Activated B cell treated with CpG ODN at 0.5 μM for 24 hours (primary cell): ENCODE data around the gene UBE2E2. TPM values are rescaled to one million over a fixed set of nuclear protein-coding genes. Genes with fewer than 3 reads are reported as not detected.

Experiments
- ATAC-seq: fragments of 200-7000 bp; cut with Tn5 transposase; one replicate; pipeline ENCODE4 v1.10.0; 2021; ENCODE audit warnings: low read depth, mild to moderate bottlenecking, moderate library complexity
- CTCF ChIA-PET: fragments of 350-600 bp; sonication (Branson Sonifier 250); formaldehyde crosslinking; loops from one replicate; lab custom pipeline; 2021; ENCODE audit warnings: antibody characterized with exemption; lab: Charles Lee
- POLR2A ChIA-PET: fragments of 350-600 bp; sonication (Branson Sonifier 250); formaldehyde crosslinking; loops from one replicate; lab custom pipeline; 2021; ENCODE audit warnings: antibody characterized with exemption; lab: Charles Lee
- DNase-seq: peaks from one replicate; pipeline ENCODE4 v3.0.0; 2022
- H3K27ac Mint-ChIP-seq: one replicate; pipeline ENCODE4 v1.8.0; 2020; ENCODE audit warnings: mixed read lengths
- H3K27me3 Mint-ChIP-seq: one replicate; pipeline ENCODE4 v1.8.0; 2021; ENCODE audit warnings: mixed read lengths
- H3K36me3 Mint-ChIP-seq: one replicate; pipeline ENCODE4 v1.8.0; 2021; ENCODE audit warnings: low read depth, mixed read lengths
- H3K4me1 Mint-ChIP-seq: one replicate; pipeline ENCODE4 v1.8.0; 2021; ENCODE audit warnings: mixed read lengths
- H3K4me3 Mint-ChIP-seq: one replicate; pipeline ENCODE4 v1.8.0; 2020; ENCODE audit warnings: mild to moderate bottlenecking, mixed read lengths
- H3K9me3 Mint-ChIP-seq: one replicate; pipeline ENCODE4 v1.8.0; 2020; ENCODE audit warnings: mixed read lengths
- CTCF ChIP-seq: fragments of 200-600 bp; IDR thresholded peaks from one replicate; pipeline ENCODE4 v1.8.0; 2022; ENCODE audit warnings: antibody characterized with exemption, mild to moderate bottlenecking
- intact Hi-C: fragments of 100-400 bp; cut with micrococcal nuclease; formaldehyde crosslinking; loops from one replicate; pipeline ENCODE4 v1.15.1; 2024
- total RNA-seq: library from RNA; stranded (reverse); gene quantifications from 2 replicates; pipeline ENCODE4 v1.2.3, GENCODE V29; 2022

The UBE2E2 gene
- total RNA-seq, 1 donor from 2014 or later = 48.5 TPM

DNA sequence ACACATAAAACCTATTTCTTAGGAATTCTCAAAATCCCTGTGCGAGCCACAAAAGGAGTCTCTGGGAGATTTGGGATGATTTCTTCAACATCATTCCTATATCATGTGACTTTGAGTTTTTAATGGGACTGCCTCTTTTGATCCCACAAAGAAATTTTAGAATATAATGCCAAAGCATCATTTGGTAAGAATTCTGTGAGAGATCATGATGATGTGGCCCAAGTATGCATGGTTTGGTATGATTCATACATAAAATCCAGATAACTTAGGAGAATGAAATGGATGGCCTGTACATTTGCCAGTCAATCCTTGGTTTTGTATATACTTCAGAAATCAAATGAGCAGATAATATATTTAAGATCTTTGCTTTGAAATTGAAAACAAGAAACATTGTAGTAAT is 61.3 kb downstream of the UBE2E2 start:
- no peak overlapping the region for H3K4me3 Mint-ChIP-seq
- intact Hi-C loops = no loop called here
- peaks cover 6% of the 10 kb centered on the region for H3K36me3 Mint-ChIP-seq
- CTCF ChIA-PET = no interaction called here
- H3K27ac Mint-ChIP-seq = no peak overlapping the region
- ATAC-seq (no peak), DNase-seq (no peak)
- no peaks in the 10 kb centered on the region for H3K27me3 Mint-ChIP-seq
- POLR2A ChIA-PET = no interaction called here
- no peak for TF ChIP-seq CTCF
- H3K4me1 Mint-ChIP-seq = peaks cover 22% of the 10 kb centered on the region
- peaks cover 5% of the 10 kb centered on the region for H3K9me3 Mint-ChIP-seq

GRCh38 chr3:23270423-23270822 is 67.3 kb downstream of the UBE2E2 start:
- ChIA-PET POLR2A (no interaction called here), CTCF (no interaction called here)
- Mint-ChIP-seq H3K36me3 (peaks cover 12% of the 10 kb centered on the region), H3K27ac (no peak overlapping the region), H3K4me3 (no peak overlapping the region), H3K27me3 (no peaks in the 10 kb centered on the region), H3K4me1 (peaks cover 44% of the 10 kb centered on the region), H3K9me3 (peaks cover 4% of the 10 kb centered on the region)
- intact Hi-C loops = no loop called here
- no peak for ATAC-seq
- no peak for TF ChIP-seq CTCF
- no peak for DNase-seq

- H3K27ac Mint-ChIP-seq = no peak overlapping the region
Measured at GRCh38 chr3:23271876-23272741, 69.0 kb downstream of the UBE2E2 start.

DNA sequence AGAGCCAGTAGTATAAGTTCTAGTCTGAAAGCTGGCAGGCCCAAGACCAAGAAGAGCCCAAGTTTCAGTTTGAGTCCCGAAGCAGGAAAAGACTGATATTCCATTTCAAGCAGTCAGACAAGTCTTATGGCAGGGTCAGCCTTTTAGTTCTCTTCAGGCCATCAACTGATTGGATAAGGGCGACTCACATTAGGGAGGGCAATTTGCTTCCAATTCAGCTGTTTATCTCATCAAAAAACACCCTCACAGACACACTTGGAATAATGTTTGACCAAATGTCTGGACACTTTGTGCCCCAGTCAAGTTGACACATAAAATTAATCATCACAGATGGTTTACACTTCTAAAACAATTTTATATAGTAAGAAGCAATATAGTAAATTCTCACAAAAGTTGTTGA is 69.7 kb downstream of the UBE2E2 start:
- no peak overlapping the region for H3K4me3 Mint-ChIP-seq
- POLR2A ChIA-PET = no interaction called here
- intact Hi-C loops = no loop called here
- DNase-seq (no peak), ATAC-seq (no peak)
- peaks cover 4% of the 10 kb centered on the region for H3K9me3 Mint-ChIP-seq
- no peaks in the 10 kb centered on the region for H3K27me3 Mint-ChIP-seq
- no peak for TF ChIP-seq CTCF
- H3K36me3 Mint-ChIP-seq = peaks cover 10% of the 10 kb centered on the region
- H3K27ac Mint-ChIP-seq = no peak overlapping the region
- CTCF ChIA-PET = no interaction called here
- H3K4me1 Mint-ChIP-seq = peaks cover 46% of the 10 kb centered on the region

More at GRCh38 chr3:23271876-23272741, 69.0 kb downstream of the UBE2E2 start:
- POLR2A ChIA-PET = no interaction called here
- H3K9me3 Mint-ChIP-seq = peaks cover 4% of the 10 kb centered on the region
- intact Hi-C loops = no loop called here
- no peak overlapping the region for H3K4me3 Mint-ChIP-seq
- CTCF ChIA-PET = no interaction called here
- ATAC-seq = no peak
- TF ChIP-seq CTCF = no peak
- no peaks in the 10 kb centered on the region for H3K27me3 Mint-ChIP-seq
- peaks cover 48% of the 10 kb centered on the region for H3K4me1 Mint-ChIP-seq
- no peak for DNase-seq
- peaks cover 10% of the 10 kb centered on the region for H3K36me3 Mint-ChIP-seq

DNA sequence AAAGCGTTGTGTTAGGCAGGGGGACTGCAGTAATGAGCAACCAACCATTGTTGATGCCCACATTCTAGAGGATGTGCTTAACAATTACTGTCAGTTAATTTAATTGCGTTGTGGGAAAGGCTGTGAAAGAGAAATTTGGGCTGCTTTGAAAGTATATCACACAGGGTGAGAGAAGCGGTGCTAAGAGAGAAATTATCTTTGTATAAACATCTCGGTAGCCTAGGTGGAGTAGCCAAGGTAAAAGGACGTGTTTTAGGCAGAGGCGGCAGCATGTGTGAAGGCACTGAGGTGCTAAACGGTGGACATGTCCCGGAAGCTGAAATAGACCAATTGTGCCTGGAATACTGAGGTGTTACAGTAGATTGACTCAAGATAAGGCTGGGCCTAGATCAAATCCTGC is 71.9 kb downstream of the UBE2E2 start:
- no peak for ATAC-seq
- no peak for DNase-seq
- Mint-ChIP-seq H3K4me3 (no peak overlapping the region), H3K36me3 (peaks cover 12% of the 10 kb centered on the region), H3K27ac (no peak overlapping the region), H3K4me1 (peaks cover 47% of the 10 kb centered on the region), H3K27me3 (no peaks in the 10 kb centered on the region), H3K9me3 (peaks cover 4% of the 10 kb centered on the region)
- POLR2A ChIA-PET = no interaction called here
- intact Hi-C loops = no loop called here
- CTCF ChIA-PET = no interaction called here
- TF ChIP-seq CTCF = no peak
